Natural killer cell treated with Interleukin-12 subunit alpha and Interleukin-12 subunit beta and Interleukin-15 and Interleukin-18, amount 100 ng/mL, for 72 hours (primary cell): ENCODE measurements around the gene IL1RN. TPM values are rescaled to one million over a fixed set of nuclear protein-coding genes. Genes with fewer than 3 reads are reported as not detected.

Experiments used
- ATAC-seq, 2 donors: fragments of 150-1000 bp; cut with Tn5 transposase in 1 of 2; sonication (Bioruptor Pico), chemical (Tn5 transposase) in 1 of 2; 2 replicates each; pipeline ENCODE4 v1.10.0; 2021
- DNase-seq: peaks from one replicate; pipeline ENCODE4 v3.0.0; 2022; ENCODE audit warnings: low spot score
- H3K27ac Mint-ChIP-seq, 2 donors: 1 replicate in 1 of 2; 2 replicates in 1 of 2; pipeline ENCODE4 v1.8.0; 2022; ENCODE audit warnings: mixed read lengths in 2 of 2, mild to moderate bottlenecking in 1 of 2, moderate library complexity in 1 of 2
- H3K27me3 Mint-ChIP-seq, 2 donors: 1 replicate in 1 of 2; 2 replicates in 1 of 2; pipeline ENCODE4 v1.8.0; 2022; ENCODE audit warnings: mixed read lengths in 2 of 2
- H3K36me3 Mint-ChIP-seq: one replicate; pipeline ENCODE4 v1.8.0; 2022; ENCODE audit warnings: mixed read lengths
- H3K4me1 Mint-ChIP-seq, 2 donors: 1 replicate in 1 of 2; 2 replicates in 1 of 2; pipeline ENCODE4 v1.8.0; 2022; ENCODE audit warnings: low read depth in 2 of 2, mixed read lengths in 2 of 2, mild to moderate bottlenecking in 1 of 2
- H3K4me3 Mint-ChIP-seq: one replicate; pipeline ENCODE4 v1.8.0; 2022; ENCODE audit warnings: mixed read lengths
- H3K9me3 Mint-ChIP-seq: 2 replicates; pipeline ENCODE4 v1.8.0; 2022; ENCODE audit warnings: mixed read lengths
- total RNA-seq, 2 donors: library from RNA; stranded (reverse); gene quantifications; one replicate each; pipeline ENCODE4 v1.2.3, GENCODE V29; 2022

Gene IL1RN
- total RNA-seq, 2 donors from 2014 or later, result 3.3 to 3.7 TPM

DNA sequence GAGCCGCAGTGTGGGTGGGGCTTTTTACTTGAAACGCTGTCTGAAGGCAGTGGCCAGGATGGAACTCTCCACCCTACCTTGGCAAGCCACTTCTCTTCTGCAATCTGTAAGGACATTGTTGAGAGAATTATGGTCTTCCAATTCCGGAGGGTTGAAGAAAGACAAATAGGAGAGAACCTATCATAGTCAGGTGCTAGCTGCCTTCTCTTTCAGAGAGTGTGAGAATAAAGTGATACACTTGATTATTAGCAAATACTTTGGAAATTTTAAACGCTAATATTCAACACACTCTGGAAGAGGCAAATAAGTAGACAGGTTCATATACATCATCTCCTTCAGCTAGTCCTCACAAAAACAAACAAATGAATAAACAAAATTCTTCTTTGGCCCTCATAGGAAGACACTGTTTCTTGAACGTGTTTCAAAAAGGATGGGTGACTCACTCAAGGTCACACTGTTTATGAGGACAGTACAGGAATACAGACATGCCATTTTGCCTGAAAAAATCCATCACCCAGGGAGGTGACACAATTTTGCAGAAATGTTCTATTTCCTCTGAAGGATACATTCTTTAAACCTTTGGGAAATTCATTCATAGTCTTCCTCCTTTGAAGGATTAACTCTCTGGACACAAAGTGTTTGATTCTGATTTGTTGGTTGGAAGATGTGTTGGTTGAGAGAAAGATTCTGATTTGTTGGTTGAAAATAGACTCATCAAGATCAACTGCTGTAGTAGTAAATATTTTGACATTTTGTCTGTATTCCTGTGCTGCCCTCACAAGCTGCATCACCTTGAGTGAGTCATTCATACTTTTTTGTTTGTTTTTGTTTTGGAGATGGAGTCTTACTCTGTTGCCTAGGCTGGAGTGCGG lies 2.2 kb upstream of the IL1RN start:
- no peak for DNase-seq
- H3K27me3 Mint-ChIP-seq, result peaks cover 7 to 15% of the 10 kb centered on the region in 2 donors
- ATAC-seq, result no peak
- H3K4me1 Mint-ChIP-seq, result peaks cover 51 to 58% of the 10 kb centered on the region in 2 donors
- peaks cover 6% of the 10 kb centered on the region for H3K36me3 Mint-ChIP-seq
- peak overlapping the region; percentile 90 for H3K4me3 Mint-ChIP-seq
- peak overlapping the region; percentile 66 to 89 for H3K27ac Mint-ChIP-seq
- no peaks in the 10 kb centered on the region for H3K9me3 Mint-ChIP-seq

DNA sequence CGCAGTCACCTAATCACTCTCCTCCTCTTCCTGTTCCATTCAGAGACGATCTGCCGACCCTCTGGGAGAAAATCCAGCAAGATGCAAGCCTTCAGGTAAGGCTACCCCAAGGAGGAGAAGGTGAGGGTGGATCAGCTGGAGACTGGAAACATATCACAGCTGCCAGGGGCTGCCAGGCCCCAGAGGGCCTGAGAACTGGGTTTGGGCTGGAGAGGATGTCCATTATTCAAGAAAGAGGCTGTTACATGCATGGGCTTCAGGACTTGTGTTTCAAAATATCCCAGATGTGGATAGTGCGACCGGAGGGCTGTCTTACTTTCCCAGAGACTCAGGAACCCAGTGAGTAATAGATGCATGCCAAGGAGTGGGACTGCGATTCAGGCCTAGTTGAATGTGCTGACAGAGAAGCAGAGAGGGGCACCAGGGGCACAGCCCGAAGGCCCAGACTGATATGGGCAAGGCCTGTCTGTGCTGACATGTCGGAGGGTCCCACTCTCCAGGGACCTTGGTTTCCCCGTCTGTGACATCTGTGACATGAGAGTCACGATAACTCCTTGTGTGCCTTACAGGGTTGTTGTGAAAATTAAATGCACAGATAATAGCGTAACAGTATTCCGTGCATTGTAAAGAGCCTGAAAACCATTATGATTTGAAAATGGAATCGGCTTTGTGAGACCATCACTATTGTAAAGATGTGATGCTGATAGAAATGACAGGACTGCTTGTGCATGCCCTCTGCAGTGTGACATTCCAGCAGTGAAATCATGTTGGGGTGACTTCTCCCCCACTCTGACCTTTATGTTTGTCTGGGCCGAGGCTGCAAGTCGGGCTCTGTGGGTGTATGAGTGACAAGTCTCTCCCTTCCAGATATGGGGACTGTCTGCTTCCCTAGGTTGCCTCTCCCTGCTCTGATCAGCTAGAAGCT lies 510 bp downstream of the IL1RN start:
- H3K9me3 Mint-ChIP-seq, result no peaks in the 10 kb centered on the region
- DNase-seq (no peak), ATAC-seq (no peak)
- H3K4me1 Mint-ChIP-seq, result peaks cover 41 to 53% of the 10 kb centered on the region in 2 donors
- H3K27me3 Mint-ChIP-seq, result peaks cover 0 to 2% of the 10 kb centered on the region in 2 donors
- H3K36me3 Mint-ChIP-seq, result no peaks in the 10 kb centered on the region
- H3K4me3 Mint-ChIP-seq, result peak overlapping the region; percentile 28
- H3K27ac Mint-ChIP-seq, result peak overlapping the region; percentile 35 to 87

DNA sequence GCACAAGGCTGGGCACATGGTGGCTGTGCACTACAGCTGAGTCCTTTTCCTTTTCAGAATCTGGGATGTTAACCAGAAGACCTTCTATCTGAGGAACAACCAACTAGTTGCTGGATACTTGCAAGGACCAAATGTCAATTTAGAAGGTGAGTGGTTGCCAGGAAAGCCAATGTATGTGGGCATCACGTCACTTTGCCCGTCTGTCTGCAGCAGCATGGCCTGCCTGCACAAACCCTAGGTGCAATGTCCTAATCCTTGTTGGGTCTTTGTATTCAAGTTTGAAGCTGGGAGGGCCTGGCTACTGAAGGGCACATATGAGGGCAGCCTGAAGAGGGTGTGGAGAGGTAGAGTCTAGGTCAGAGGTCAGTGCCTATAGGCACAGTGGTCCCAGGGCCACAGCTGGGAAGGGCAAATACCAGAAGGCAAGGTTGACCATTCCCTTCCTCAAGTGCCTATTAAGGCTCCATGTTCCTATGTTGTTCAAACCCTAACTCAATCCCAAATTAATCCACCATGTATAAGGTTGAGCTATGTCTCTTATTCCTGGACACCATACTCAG lies 2.2 kb downstream of the IL1RN start:
- no peak for DNase-seq
- no peak overlapping the region for H3K4me3 Mint-ChIP-seq
- H3K36me3 Mint-ChIP-seq, result no peaks in the 10 kb centered on the region
- peaks cover 27 to 40% of the 10 kb centered on the region in 2 donors for H3K4me1 Mint-ChIP-seq
- no peaks in the 10 kb centered on the region for H3K9me3 Mint-ChIP-seq
- H3K27ac Mint-ChIP-seq, result no peak overlapping the region
- H3K27me3 Mint-ChIP-seq, result peaks cover 0 to 2% of the 10 kb centered on the region in 2 donors
- ATAC-seq, result no peak

DNA sequence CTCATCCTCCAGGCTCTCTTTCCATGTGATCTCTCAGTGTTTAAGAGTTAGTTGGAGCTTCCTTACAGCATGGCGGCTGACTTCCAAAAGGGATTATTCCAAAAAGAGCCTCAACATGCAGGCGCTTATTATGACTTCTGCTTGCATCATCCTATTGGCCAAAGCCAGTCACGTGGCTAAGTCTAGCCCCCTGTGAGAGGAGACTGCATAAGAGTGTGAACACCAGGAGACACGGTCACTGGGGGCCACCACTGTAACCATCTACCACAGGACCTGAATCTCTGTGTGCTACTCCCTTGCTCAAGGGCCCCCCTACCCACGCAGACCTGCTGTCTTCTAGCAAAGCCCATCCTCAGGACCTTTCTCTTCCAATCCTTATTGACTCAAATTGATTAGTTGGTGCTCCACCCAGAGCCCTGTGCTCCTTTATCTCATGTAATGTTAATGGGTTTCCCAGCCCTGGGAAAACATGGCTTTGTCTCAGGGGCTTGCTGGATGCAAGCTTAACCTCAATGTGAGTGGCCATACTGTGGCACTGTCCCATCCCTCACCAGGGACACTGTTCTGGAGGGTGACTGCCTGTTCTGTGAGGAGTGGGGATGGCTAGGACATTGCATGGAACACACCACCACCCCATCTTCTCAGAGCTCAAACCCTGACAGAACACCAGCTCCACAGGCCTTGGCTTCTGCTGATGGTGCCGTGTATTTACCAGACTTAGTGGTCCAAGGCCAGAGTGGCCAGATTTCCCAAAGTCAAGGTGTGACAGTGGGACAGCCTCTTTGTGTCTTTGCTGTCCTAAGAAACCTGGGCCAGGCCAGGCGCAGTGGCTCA lies 4.2 kb downstream of the IL1RN start:
- Mint-ChIP-seq H3K9me3 (no peaks in the 10 kb centered on the region), H3K36me3 (no peaks in the 10 kb centered on the region), H3K4me1 (peaks cover 13 to 26% of the 10 kb centered on the region in 2 donors), H3K27ac (no peak overlapping the region), H3K4me3 (no peak overlapping the region), H3K27me3 (peaks cover 0 to 2% of the 10 kb centered on the region in 2 donors)
- DNase-seq, result no peak
- no peak for ATAC-seq

DNA sequence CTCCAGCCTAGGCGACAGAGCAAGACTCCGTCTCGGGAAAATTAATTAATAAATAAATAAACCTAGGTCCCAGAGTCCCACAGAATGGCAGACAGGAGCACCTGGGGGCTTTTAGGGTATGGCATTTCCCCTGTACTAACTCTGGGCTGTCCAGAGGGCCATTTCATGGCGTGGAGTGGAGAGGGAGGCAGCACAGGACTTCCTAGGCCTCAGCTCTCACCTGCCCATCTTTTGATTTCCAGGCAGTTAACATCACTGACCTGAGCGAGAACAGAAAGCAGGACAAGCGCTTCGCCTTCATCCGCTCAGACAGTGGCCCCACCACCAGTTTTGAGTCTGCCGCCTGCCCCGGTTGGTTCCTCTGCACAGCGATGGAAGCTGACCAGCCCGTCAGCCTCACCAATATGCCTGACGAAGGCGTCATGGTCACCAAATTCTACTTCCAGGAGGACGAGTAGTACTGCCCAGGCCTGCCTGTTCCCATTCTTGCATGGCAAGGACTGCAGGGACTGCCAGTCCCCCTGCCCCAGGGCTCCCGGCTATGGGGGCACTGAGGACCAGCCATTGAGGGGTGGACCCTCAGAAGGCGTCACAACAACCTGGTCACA lies 5.1 kb downstream of the IL1RN start:
- ATAC-seq (no peak), DNase-seq (no peak)
- no peak overlapping the region for H3K4me3 Mint-ChIP-seq
- no peaks in the 10 kb centered on the region for H3K9me3 Mint-ChIP-seq
- H3K36me3 Mint-ChIP-seq, result no peaks in the 10 kb centered on the region
- H3K27ac Mint-ChIP-seq, result no peak overlapping the region
- peaks cover 0 to 2% of the 10 kb centered on the region in 2 donors for H3K27me3 Mint-ChIP-seq
- peaks cover 10 to 22% of the 10 kb centered on the region in 2 donors for H3K4me1 Mint-ChIP-seq

DNA sequence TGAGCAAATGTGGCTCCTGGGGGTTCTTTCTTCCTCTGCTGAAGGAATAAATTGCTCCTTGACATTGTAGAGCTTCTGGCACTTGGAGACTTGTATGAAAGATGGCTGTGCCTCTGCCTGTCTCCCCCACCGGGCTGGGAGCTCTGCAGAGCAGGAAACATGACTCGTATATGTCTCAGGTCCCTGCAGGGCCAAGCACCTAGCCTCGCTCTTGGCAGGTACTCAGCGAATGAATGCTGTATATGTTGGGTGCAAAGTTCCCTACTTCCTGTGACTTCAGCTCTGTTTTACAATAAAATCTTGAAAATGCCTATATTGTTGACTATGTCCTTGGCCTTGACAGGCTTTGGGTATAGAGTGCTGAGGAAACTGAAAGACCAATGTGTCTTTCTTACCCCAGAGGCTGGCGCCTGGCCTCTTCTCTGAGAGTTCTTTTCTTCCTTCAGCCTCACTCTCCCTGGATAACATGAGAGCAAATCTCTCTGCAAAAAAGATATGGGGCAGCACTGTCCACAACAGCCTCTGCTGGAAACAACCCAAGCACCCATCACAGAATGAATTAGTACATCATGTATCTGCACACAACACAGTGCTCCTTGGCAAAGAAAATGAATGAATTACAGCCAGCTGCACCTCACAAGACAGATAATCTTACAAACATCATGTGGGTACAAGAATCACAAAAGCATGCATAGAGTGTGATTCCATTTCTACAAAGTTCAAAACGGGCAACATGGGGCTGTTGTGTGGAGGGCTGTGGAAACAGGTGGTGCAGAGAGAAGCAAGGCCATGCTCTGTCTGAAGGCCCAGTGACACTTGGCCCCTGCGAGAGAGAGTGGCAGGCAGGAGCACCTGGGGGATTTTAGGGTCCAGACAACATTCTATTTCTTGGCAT lies 6.6 kb downstream of the IL1RN start:
- Mint-ChIP-seq H3K4me1 (peaks cover 13 to 22% of the 10 kb centered on the region in 2 donors), H3K27me3 (peaks cover 0 to 2% of the 10 kb centered on the region in 2 donors), H3K36me3 (no peaks in the 10 kb centered on the region), H3K4me3 (no peak overlapping the region), H3K9me3 (no peaks in the 10 kb centered on the region), H3K27ac (peak overlapping the region in 1 of 2 donors; percentile 1)
- no peak for DNase-seq
- ATAC-seq, result no peak

DNA sequence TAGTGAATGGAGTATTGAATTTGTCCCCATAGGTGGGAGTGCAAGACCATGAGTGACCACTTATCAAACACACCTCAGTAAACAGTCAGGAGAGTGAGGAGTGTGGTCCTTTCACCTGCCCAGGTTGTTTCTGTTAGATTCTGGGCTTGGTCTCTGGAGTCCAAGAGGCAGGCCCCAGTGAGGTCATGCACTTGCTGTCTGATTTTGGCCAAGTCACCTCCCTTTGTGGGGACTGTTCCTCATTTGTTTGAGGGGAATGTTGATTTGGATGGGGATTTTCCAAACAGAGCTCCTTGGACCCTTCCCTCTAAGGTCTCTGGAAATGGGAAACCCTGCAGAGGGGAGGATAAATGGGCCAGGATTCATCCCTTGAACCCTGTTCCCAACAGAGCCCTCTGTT lies 7.3 kb downstream of the IL1RN start:
- peaks cover 0 to 2% of the 10 kb centered on the region in 2 donors for H3K27me3 Mint-ChIP-seq
- ATAC-seq (no peak), DNase-seq (no peak)
- H3K36me3 Mint-ChIP-seq, result no peaks in the 10 kb centered on the region
- no peaks in the 10 kb centered on the region for H3K9me3 Mint-ChIP-seq
- no peak overlapping the region for H3K27ac Mint-ChIP-seq
- H3K4me1 Mint-ChIP-seq, result peaks cover 13 to 22% of the 10 kb centered on the region in 2 donors
- H3K4me3 Mint-ChIP-seq, result no peak overlapping the region

DNA sequence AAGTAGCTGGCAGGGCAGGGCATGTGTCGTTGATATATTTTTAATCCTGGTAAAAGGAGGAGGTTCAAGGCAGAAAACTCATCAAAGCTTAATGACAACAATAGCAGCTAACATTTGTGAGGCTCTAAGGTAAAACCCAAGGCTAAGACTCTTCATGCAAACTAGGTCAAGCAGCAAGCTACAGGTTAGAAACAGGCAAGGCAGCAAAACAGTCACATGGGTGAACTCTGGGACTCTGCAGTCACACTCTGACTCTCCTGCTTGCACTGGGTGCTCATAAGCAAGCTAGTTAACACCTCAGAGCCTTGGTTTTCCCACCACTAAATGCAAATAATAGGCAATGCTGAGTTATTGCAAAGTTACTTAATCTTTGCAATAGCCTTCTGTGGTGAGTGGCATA lies 7.9 kb downstream of the IL1RN start:
- ATAC-seq, result peak; percentile 81 to 89
- no peak for DNase-seq
- Mint-ChIP-seq H3K27ac (no peak overlapping the region), H3K27me3 (peaks cover 0 to 2% of the 10 kb centered on the region in 2 donors), H3K9me3 (no peaks in the 10 kb centered on the region), H3K4me1 (peaks cover 13 to 22% of the 10 kb centered on the region in 2 donors), H3K4me3 (no peak overlapping the region), H3K36me3 (no peaks in the 10 kb centered on the region)

DNA sequence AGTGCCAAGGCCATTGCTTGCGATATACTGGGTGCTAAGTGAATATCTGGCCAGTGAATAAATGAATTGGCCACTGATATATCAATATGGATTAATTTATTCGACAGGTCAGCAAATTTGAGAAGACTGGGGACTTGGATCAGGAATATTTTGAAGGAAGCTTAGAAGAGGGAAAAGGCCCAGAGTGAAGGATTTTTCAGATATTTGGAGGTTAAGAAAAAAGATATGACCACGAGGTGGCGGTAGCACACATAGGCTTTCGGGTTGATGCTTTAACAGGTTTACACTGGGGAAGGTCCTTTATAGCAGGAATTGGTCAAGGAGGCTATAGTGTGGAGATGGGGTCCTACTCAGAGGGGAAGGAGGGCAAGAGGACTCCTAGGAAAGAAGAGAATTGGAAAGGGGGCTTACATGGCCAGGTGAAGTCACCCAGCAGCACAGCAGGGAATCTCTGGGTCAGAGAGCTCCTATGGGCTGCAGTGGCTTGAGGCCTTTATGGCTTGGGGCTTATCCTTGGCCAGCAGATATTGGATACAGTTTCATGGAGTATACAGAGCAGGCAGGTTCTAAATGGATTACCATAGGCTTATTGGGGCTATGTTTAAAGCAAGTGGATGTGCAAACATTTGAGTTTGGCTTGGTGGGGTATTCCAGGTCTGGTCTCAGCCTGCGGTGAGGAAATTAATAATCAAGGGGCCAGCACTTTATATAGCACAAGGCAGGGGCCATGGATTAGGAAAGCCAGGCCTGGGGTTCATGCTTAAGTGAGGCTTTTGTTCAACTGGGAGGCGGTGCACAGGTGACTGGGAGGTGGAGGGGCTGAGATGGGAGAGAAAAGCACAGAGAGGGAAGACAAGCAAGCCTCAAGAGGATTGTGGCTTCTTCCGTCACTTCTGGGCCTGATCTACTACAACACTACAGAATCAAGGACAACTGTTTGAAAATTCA lies 9.7 kb downstream of the IL1RN start:
- Mint-ChIP-seq H3K9me3 (no peaks in the 10 kb centered on the region), H3K4me3 (no peak overlapping the region), H3K4me1 (peaks cover 13 to 18% of the 10 kb centered on the region in 2 donors), H3K36me3 (no peaks in the 10 kb centered on the region), H3K27ac (no peak overlapping the region), H3K27me3 (no peaks in the 10 kb centered on the region)
- DNase-seq, result peak; percentile 69
- no peak for ATAC-seq

DNA sequence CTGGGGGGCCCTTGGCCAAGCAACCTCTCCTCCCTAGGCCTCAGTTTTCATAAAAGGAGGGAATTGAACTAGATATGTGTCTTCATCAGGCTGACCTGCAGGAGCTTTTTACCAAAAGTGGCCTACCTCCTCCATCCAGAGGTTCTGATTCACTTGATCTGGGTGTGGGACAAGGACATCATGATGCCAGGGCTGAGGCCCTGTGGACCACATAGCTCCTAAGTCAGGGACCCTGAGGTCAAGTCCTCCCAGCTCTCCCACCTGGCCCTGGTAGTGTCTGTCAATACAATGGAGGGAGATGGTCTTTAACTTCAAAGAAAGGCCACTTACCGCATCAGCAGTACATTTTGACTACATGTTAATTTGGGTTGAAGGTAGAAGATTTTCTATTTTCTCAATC lies 10.4 kb downstream of the IL1RN start:
- DNase-seq (no peak), ATAC-seq (no peak)
- H3K27ac Mint-ChIP-seq, result no peak overlapping the region
- H3K4me3 Mint-ChIP-seq, result no peak overlapping the region
- peaks cover 13 to 18% of the 10 kb centered on the region in 2 donors for H3K4me1 Mint-ChIP-seq
- H3K9me3 Mint-ChIP-seq, result no peaks in the 10 kb centered on the region
- H3K27me3 Mint-ChIP-seq, result no peaks in the 10 kb centered on the region
- no peaks in the 10 kb centered on the region for H3K36me3 Mint-ChIP-seq
